HG03139 (cell line): ENCODE measurements around the gene GLCE.
"Not testable (repeated sequence)": the region's sequence is repeated elsewhere in the genome, so short reads cannot be mapped to it uniquely, and the experiment has no call there.

ENCODE experiments used
- ATAC-seq: cut with Tn5 transposase; IDR thresholded peaks from one replicate; pipeline ENCODE4 v1.9.1; 2021; ENCODE audit not compliant: unreplicated experiment

Gene GLCE

GRCh38 chr15:69265347-69265955 lies 105.0 kb downstream of the GLCE start:
- ATAC-seq = no peak

DNA sequence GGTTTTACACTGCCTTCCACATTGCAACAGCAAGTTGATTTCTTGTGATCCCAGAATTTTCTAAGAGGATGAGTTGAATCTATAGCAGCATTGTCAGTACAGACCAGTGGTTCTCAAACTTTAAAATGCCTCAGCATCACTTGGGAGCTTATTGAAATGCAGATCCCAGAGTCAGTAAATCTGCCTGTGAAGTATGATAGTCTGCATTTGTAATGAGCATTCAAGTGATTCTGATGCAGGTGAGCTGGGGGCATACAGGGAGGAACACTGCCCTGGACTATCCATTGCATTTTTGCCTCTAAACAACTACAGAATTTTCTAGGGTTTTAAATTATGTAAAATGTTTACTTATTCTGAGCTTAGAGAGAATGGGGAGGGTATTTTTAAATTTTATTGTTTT lies 110.8 kb downstream of the GLCE start:
- ATAC-seq = no peak

- ATAC-seq = no peak
Measured at GRCh38 chr15:69272139-69272538, 111.7 kb downstream of the GLCE start.

- no peak for ATAC-seq
Measured at GRCh38 chr15:69272891-69273290, 112.5 kb downstream of the GLCE start.

DNA sequence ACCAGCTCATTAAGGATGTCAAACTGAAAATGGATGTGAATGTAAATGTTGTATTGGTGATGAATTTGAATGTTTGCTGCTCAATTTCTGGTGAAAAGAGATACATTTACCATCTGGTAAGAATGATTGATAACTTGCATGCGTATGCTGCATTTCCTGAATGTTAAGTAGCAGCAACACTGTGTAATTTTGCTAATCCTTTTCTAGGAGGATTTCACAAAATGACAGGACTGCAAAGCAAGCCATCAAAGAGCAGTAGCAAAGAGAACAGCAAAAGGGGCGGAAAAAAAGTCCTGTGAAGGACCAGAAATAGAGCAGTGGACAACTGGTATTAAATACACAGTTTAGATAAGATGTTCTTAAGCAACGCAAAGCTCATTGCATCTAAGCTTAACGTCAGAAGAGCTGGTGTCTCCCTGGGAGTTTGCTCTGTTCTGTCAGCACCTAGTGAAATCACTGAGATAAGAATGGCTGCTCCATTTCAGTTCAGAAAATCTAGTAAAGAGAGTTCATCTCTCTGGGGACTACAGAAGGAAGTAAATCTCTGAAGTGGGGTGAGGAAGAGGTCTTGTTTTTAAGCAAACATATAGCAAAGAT lies 114.7 kb downstream of the GLCE start:
- no peak for ATAC-seq

DNA sequence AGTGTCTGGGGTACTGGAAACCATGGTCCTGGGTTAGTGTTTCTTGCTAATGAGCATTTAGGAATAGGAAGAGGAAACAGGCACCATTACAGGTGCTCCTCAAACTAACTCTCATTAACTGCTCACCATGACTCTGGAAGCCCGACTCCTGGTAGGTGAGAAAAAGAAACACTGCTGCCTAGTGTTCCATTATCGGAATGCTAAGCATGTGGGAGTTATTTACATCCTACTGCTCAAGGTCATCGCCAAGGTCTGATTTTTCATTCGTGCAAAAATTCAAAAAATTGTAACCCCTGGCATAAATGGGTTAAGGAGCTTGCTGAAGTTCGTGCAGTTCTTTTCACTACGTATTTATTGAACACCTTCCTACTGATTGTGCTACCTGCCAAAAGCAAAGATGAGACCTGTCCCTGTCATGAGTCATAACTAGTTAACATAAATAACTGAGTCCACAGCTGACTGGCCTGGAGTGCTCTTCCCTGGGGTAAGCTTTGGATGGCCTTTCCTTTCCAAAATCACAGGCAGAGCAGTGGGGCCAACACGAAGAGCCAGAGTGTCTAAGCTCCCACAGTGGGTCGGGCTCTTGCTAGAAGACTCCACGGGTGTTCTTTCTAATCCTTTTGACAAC lies 115.6 kb downstream of the GLCE start:
- no peak for ATAC-seq

DNA sequence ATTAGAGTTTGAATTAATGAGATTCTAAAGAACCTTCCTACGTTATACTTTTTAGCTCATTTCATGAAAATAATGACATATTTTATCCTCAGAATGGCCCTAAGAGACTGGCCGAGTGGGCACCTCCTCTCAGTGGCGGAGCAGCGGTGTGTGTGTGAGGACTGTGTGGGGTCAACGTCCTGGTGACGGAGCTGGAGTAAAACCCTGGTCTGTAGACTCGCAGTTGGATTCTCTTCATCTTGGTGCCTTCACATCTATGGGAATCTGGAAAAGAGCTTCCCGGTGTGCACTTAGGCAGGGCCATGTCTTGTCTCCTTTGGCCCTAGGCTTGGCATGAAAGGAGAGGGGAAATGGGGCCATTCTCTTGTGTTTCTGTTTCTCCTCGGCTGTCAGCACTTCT lies 116.9 kb downstream of the GLCE start:
- no peak for ATAC-seq

DNA sequence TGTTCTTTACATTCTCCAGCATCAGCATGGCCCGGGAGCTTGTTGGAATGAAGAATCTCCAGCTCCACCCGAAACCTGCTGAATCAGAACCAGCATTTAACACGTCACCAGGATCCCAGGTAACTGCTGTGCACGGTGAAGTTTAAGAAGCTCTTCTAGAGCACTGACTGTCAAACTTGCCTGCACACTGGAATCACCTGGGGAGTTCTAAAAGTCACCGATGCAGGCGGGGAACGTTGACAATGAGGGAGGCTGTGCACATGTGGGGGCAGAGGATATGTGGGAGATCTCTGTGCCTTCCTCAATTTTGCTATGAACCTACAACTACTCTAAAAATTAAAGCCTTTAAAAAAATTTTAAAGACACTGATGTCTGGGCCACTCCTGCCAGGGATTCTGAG lies 119.2 kb downstream of the GLCE start:
- ATAC-seq = no peak

DNA sequence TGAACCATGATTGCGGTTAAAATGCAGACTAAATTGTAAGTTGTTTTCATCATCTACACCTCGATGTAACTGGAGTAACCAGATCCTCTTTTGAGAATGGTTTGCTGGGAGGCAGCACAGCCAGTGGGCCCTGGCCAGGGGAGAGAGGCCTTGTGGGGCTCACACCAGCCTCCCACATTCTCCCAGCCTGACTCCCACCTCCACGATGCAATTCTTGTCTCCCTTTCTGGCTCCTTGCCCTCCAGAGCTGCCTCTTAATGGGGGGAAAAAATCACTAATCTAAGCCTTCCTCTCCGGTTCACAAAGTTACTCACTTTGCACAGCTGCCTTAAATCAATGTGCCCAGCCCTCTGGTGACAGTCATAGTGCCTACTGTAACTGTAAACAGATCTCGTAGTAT lies 120.3 kb downstream of the GLCE start:
- ATAC-seq = no peak

- no peak for ATAC-seq
Measured at GRCh38 chr15:69282104-69282743, 121.8 kb downstream of the GLCE start.

- ATAC-seq = no peak
Measured at GRCh38 chr15:69285834-69286233, 125.4 kb downstream of the GLCE start.

GRCh38 chr15:69288011-69288410 lies 127.6 kb downstream of the GLCE start:
- ATAC-seq = no peak

DNA sequence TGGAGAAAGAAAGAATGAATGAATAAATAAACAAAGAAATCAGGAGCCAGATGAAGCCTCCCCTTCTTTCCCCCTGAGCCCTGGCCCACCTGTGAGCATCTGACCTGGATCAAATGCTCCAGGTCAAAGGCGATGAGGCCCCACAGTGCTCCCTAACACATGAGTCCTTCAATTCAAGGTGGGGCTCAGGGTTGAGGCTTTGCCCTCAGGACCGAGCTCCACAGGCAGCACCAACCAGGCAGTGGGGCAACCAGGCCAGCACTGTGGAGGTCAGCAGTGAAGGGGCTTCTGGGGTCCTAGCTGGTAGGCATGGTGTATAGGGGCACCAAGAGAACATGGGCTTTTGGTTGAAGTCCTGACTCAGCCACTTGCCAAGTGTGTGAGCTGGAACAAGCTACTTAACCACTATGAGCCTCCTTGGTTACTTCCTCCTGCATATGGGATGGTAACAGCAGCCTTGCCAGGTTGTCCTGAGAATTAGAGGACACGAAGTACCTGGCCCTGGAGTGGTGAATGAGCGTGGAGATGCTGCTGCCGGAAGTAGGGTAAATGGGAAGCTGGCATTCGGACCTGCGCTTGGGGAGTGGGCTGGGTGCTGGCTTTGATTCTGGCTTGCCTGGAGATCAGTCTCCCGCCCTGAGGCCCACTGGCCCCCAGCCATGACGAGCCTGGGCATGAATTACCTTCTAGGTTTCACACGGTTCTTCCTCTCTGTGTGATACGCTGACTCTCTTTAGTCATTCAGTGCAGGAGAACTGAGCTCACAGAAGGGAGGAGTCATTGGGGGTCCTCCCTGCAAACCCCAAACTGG lies 128.3 kb downstream of the GLCE start:
- ATAC-seq = no peak

GRCh38 chr15:69289342-69290146 lies 129.1 kb downstream of the GLCE start:
- ATAC-seq = no peak

GRCh38 chr15:69290346-69291164 lies 130.1 kb downstream of the GLCE start:
- no peak for ATAC-seq

- ATAC-seq = not testable (repeated sequence)
Measured at GRCh38 chr15:69291651-69292050, 131.2 kb downstream of the GLCE start.

DNA sequence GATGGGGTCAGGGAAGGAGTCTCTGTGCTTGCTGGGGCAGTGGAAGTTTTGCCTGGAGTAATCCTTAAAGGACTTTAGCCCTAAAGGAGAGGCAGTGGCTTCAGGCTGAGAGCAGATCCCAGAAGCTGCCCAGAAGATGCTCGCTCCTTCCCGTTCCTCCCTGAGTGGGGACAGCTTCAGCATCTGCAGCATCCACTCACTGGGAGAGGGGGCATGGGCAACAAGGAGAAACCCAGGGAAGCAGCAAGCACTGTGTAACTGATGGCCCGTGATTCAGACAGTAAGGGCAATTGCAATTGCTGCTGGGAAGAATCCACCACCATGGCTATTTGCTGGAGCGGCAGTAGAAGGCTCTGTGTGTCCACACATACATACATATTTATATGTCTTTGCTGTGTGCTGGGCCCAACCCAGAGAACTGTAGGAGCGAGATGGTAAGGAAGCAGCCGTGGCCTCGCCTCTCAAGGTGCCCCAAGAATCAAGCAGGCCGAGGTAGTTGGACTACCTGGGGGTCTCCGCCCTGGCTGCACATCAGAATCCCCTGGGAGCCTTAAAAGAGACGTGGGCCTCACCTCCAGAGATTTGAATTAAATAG lies 132.5 kb downstream of the GLCE start:
- no peak for ATAC-seq

- no peak for ATAC-seq
Measured at GRCh38 chr15:69293741-69294615, 133.5 kb downstream of the GLCE start.
